ENCODE measurements around the gene IDH3A. TPM values are rescaled to one million over a fixed set of nuclear protein-coding genes. Genes with fewer than 3 reads are reported as not detected.

The IDH3A gene
- total RNA-seq, 1 experiment from 2014 or later: 115 TPM

DNA sequence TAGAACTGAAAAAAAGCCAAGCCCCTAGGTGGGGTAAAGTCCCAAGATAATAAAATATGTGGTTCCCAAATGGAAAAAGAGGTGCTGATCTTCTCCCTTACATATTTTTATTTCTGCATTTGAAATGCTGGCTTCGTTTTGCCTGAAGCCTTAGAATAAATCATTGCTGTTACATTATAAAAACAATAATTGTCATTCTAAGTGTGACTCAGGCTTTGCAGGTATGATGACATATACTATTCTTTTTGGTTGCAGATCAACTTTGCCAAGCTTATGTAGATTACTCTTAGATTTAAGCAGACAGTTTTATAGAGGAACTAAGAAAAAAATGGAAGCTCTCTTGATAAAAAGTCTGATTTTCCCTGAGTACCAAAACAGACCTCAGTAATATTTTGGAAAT is 7.5 kb downstream of the IDH3A start (continued):
- TF ChIP-seq TCF7L2 (IDR thresholded peaks at IDR 0.05; ENCODE audit: borderline replicate concordance, extremely low read depth, insufficient read depth, insufficient read length) (no peak), CEBPB (IDR thresholded peaks at IDR 0.05; ENCODE audit: low read depth) (no peak), FOSL1 (IDR thresholded peaks at IDR 0.05; ENCODE audit: low read depth) (no peak)
- TF ChIP-seq, protein P1, sequence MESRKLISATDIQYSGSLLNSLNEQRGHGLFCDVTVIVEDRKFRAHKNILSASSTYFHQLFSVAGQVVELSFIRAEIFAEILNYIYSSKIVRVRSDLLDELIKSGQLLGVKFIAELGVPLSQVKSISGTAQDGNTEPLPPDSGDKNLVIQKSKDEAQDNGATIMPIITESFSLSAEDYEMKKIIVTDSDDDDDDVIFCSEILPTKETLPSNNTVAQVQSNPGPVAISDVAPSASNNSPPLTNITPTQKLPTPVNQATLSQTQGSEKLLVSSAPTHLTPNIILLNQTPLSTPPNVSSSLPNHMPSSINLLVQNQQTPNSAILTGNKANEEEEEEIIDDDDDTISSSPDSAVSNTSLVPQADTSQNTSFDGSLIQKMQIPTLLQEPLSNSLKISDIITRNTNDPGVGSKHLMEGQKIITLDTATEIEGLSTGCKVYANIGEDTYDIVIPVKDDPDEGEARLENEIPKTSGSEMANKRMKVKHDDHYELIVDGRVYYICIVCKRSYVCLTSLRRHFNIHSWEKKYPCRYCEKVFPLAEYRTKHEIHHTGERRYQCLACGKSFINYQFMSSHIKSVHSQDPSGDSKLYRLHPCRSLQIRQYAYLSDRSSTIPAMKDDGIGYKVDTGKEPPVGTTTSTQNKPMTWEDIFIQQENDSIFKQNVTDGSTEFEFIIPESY (IDR thresholded peaks at IDR 0.05; ENCODE audit: extremely low read depth, insufficient replicate concordance, low read length): no peak

DNA sequence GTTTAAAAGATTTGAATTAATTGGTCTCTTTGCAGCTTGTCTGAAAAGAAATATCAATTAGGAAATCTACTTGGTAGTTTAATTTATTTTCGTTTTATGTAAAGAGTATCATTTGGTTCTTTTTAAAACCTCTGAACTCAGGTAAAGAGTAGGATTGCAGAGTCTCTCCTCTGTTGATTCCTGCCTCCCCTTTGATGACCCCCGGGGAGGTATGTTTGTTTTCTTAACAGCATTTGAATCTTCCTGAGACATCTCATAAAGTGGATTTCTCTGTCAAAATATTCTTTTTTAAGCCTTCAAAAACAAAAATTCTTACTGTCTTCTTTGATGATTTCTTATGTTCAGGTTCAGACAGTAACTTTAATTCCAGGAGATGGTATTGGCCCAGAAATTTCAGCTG is 8.0 kb downstream of the IDH3A start:
- no peak for ATAC-seq
- Histone ChIP-seq H3K36me3 (ENCODE audit: control insufficient read depth in 1 of 2, insufficient read depth in 2 of 2, low read length in 2 of 2) (peaks cover 22 to 35% of the 10 kb centered on the region in 2 experiments), H3K27ac (ENCODE audit: low read depth, low read length) (no peak overlapping the region), H3K79me2 (ENCODE audit: insufficient read depth, low read length) (peaks cover 40% of the 10 kb centered on the region), H3K9ac (ENCODE audit: low read length) (no peak overlapping the region), H3K9me3 (ENCODE audit: control insufficient read depth in 1 of 2, insufficient read depth in 1 of 2, low read depth in 1 of 2, low read length in 2 of 2) (no peaks in the 10 kb centered on the region), H3K27me3 (ENCODE audit: insufficient read depth, low read length) (no peaks in the 10 kb centered on the region), H2AFZ (ENCODE audit: low read depth, low read length, poor library complexity, severe bottlenecking) (no peak overlapping the region), H3K4me3 (replicated peaks in 1 of 2; ENCODE audit: low read depth in 1 of 2, low read length in 2 of 2) (no peak overlapping the region), H3K9me2 (ENCODE audit: insufficient read depth) (no peaks in the 10 kb centered on the region), H3K4me1 (ENCODE audit: control insufficient read depth in 1 of 2, insufficient read depth in 2 of 2, low read length in 2 of 2) (no peaks in the 10 kb centered on the region), H4K20me1 (ENCODE audit: insufficient read depth) (no peaks in the 10 kb centered on the region), H3K4me2 (ENCODE audit: low read length) (no peak overlapping the region)
- no peak for DNase-seq (ENCODE audit: low read depth, low spot score)
- no peak for TF ChIP-seq CEBPB (IDR thresholded peaks at IDR 0.05; ENCODE audit: low read depth)
- TF ChIP-seq, protein P1 (IDR thresholded peaks at IDR 0.05; ENCODE audit: extremely low read depth, insufficient replicate concordance, low read length): no peak
- ChIA-PET RAD21 (ENCODE audit: low non-redundant PET in 1 of 2, low total read pairs in 2 of 2, uncharacterized antibody in 2 of 2, unreplicated experiment in 2 of 2) (no interaction called here), CTCF (no interaction called here), POLR2A (no interaction called here)
- no TSS peak for BruUV-seq (replicated peaks)
- intact Hi-C loops (cut with micrococcal nuclease): no loop called here
